Measurements from ENCODE around the gene NTHL1.

Gene NTHL1

GRCh38 chr16:2062801-2063200 lies 15.2 kb upstream of the NTHL1 start:
- no peak for DNase-seq

- DNase-seq = no peak
These were observed 13.9 kb upstream of the NTHL1 start for GRCh38 chr16:2061526-2061925.

GRCh38 chr16:2061023-2061422 lies 13.4 kb upstream of the NTHL1 start:
- no peak for DNase-seq

GRCh38 chr16:2060346-2060745 lies 12.7 kb upstream of the NTHL1 start:
- DNase-seq = no peak

GRCh38 chr16:2058872-2059271 lies 11.2 kb upstream of the NTHL1 start:
- DNase-seq = no peak

GRCh38 chr16:2058420-2058819 lies 10.8 kb upstream of the NTHL1 start:
- DNase-seq = no peak

- no peak for DNase-seq
These were observed 9.8 kb upstream of the NTHL1 start for GRCh38 chr16:2057438-2057837.

- DNase-seq = peak; percentile 47
These were observed 9.2 kb upstream of the NTHL1 start for GRCh38 chr16:2056681-2057407.

GRCh38 chr16:2056077-2056476 lies 8.4 kb upstream of the NTHL1 start:
- DNase-seq = peak; percentile 49

GRCh38 chr16:2054543-2055245 lies 7.1 kb upstream of the NTHL1 start:
- DNase-seq = no peak

- DNase-seq = no peak
These were observed 6.3 kb upstream of the NTHL1 start for GRCh38 chr16:2053897-2054296.

GRCh38 chr16:2053211-2053610 lies 5.6 kb upstream of the NTHL1 start:
- DNase-seq = no peak

- DNase-seq = no peak
These were observed 496 bp upstream of the NTHL1 start for GRCh38 chr16:2048116-2048543.

- no peak for DNase-seq
These were observed 723 bp downstream of the NTHL1 start for GRCh38 chr16:2046893-2047329.

- DNase-seq = no peak
These were observed 1.4 kb downstream of the NTHL1 start for GRCh38 chr16:2045965-2046892.

- no peak for DNase-seq
These were observed 3.1 kb downstream of the NTHL1 start for GRCh38 chr16:2044541-2044940.

GRCh38 chr16:2043667-2044451 lies 3.8 kb downstream of the NTHL1 start:
- DNase-seq = no peak

GRCh38 chr16:2042986-2043666 lies 4.5 kb downstream of the NTHL1 start:
- no peak for DNase-seq

- DNase-seq = no peak
These were observed 5.3 kb downstream of the NTHL1 start for GRCh38 chr16:2042171-2042985.

GRCh38 chr16:2040787-2041522 lies 6.7 kb downstream of the NTHL1 start:
- no peak for DNase-seq

Measured in 8988T (cell line).